ENCODE data around the gene ZDHHC17.

ZDHHC17 gene

DNA sequence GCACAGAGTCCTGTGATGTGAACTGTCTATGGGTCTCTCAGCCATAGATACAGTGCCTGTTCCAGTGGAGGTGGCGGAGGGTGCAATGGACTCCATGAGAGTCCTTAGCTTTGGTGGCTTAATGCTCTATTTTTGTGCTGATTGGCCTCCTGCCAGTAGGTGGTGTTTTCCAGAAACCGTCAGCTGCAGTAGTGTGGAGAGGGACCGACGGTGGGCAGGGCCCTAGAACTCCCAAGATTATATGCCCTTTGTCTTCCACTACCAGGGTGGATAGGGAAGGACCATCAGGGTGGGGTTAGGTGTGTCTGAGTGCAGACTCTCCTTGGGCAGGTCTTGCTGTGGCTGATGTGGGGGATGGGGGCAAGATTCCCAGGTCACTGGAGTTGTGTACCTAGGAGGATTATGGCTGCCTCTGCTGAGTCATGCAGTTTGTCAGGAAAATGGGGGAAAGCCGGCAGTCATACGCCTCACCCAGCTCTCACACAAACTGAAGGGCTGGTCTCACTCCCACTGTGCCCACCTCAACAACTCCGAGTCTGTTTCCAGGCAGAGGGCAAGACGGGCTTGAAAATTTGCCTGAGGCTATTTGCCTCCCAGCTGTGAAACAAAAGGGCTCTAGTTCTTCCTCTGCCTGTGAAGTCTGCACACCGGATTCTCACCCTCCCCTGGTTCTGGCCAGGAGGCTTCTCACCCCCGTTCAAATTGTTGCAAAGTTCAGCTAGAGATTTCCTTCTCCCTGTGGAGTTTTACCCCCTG is 24.9 kb upstream of the ZDHHC17 start:
- no peak overlapping the region for H3K9ac ChIP-seq (ENCODE audit: insufficient read length)
- no peak for TF ChIP-seq POLR2AphosphoS5 (IDR thresholded peaks at IDR 0.05; ENCODE audit: borderline replicate concordance, low read depth, low read length)
- no peak for TF ChIP-seq EZH2 (IDR thresholded peaks at IDR 0.05)
- TF ChIP-seq FOXP2 (optimal IDR thresholded peaks at IDR 0.05; ENCODE audit: control extremely low read depth, extremely low read length, insufficient read depth), result no peak
- no peaks in the 10 kb centered on the region for H3K9me3 ChIP-seq (ENCODE audit: low read depth, low read length)
- H3K27ac ChIP-seq, result no peak overlapping the region
- H3K36me3 ChIP-seq (ENCODE audit: insufficient read depth, low read length), result no peaks in the 10 kb centered on the region
- DNase-seq (ENCODE audit: low read depth, low spot score), result no peak
- no peak overlapping the region for H3K4me3 ChIP-seq

DNA sequence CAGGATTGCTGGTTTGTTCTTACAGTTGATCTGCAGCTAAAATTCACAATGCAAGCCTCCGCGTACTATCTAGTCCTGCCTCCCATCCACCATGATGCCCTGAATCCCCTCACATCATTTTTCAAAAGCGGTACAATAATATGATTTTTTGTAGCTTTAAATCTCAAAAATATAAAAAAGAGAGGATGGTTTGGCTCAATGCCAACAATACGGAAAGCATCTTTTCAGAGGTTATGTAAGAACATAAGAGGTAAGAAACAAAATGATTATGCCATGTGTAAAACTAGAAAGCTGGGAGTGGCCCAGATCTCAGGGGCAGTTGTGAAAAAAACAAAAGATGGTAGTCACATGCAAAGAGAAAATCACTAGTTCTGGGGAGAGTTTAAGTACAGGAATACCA is 24.0 kb upstream of the ZDHHC17 start:
- no peak overlapping the region for H3K27ac ChIP-seq
- no peak for DNase-seq (ENCODE audit: low read depth, low spot score)
- no peak overlapping the region for H3K4me3 ChIP-seq
- H3K9ac ChIP-seq (ENCODE audit: insufficient read length), result no peak overlapping the region
- TF ChIP-seq EZH2 (IDR thresholded peaks at IDR 0.05) (no peak), POLR2AphosphoS5 (IDR thresholded peaks at IDR 0.05; ENCODE audit: borderline replicate concordance, low read depth, low read length) (no peak), FOXP2 (optimal IDR thresholded peaks at IDR 0.05; ENCODE audit: control extremely low read depth, extremely low read length, insufficient read depth) (no peak)
- no peaks in the 10 kb centered on the region for H3K36me3 ChIP-seq (ENCODE audit: insufficient read depth, low read length)
- H3K9me3 ChIP-seq (ENCODE audit: low read depth, low read length), result no peaks in the 10 kb centered on the region

DNA sequence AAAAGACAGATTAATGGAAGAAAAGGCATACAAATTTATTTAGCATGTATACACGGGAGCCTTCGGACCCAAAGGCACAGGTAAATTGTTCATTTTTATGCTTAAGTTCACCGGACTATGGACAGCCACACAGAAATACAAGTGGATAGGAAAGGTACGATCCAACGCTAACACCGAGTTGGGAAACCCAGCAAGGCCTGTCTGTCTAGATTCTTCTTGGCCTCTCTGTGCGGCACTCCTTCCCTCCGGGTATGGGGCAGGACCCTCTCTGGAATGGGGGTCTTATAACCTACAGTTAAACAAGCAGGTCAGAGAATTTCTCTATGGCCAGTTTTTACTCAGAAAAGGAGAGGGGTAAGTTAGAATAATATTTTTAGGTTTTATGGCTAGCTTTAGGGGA is 23.4 kb upstream of the ZDHHC17 start:
- Histone ChIP-seq H3K9ac (ENCODE audit: insufficient read length) (no peak overlapping the region), H3K27ac (no peak overlapping the region)

DNA sequence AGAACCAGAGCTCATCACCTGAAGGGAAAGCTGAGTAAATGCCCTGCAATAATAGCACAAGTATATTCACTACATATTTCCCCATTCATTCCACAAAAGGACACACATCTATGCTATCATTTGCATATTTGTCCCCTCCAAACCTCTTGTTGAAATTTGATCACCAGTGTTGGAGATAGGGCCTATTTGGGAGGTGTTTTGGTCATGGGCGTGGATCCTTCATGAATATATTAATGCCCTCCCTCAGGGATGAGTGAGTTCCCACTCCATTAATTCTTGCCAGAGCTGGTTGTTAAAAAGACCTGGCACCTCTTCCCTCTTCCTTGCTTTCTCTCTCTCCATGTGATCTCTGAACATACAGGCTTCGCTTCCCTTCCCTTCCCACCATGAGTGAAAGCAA is 18.6 kb upstream of the ZDHHC17 start:
- Histone ChIP-seq H3K9ac (ENCODE audit: insufficient read length) (no peak overlapping the region), H3K4me3 (no peak overlapping the region), H3K36me3 (ENCODE audit: insufficient read depth, low read length) (no peaks in the 10 kb centered on the region), H3K27ac (no peak overlapping the region), H3K9me3 (ENCODE audit: low read depth, low read length) (no peaks in the 10 kb centered on the region)
- no peak for DNase-seq (ENCODE audit: low read depth, low spot score)
- TF ChIP-seq FOXP2 (optimal IDR thresholded peaks at IDR 0.05; ENCODE audit: control extremely low read depth, extremely low read length, insufficient read depth) (no peak), POLR2AphosphoS5 (IDR thresholded peaks at IDR 0.05; ENCODE audit: borderline replicate concordance, low read depth, low read length) (no peak), EZH2 (IDR thresholded peaks at IDR 0.05) (no peak)

More for the DNA sequence above, 23.4 kb upstream of the ZDHHC17 start:
- Histone ChIP-seq H3K36me3 (ENCODE audit: insufficient read depth, low read length) (no peaks in the 10 kb centered on the region), H3K4me3 (no peak overlapping the region), H3K9me3 (ENCODE audit: low read depth, low read length) (no peaks in the 10 kb centered on the region)
- no peak for TF ChIP-seq FOXP2 (optimal IDR thresholded peaks at IDR 0.05; ENCODE audit: control extremely low read depth, extremely low read length, insufficient read depth)
- no peak for TF ChIP-seq EZH2 (IDR thresholded peaks at IDR 0.05)
- no peak for TF ChIP-seq POLR2AphosphoS5 (IDR thresholded peaks at IDR 0.05; ENCODE audit: borderline replicate concordance, low read depth, low read length)
- no peak for DNase-seq (ENCODE audit: low read depth, low spot score)

DNA sequence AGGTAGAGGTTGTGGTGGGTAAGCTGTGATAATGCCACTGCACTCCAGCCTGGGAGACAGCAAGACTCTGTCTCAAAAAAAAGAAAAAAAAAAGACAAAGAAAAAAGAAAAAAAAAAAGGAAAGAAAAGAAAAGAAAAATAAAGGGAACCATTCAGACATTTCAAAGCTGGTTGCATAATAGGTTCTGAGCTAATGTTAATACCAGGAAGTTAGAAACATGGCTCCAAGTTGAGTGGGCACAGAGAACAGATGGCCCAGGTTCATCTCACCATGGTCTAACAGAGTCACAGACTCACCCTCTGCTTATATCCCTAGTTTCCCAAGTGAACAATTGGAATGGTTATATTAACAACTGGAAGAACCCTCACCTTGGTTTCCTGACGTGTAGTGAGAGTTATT is 17.4 kb upstream of the ZDHHC17 start:
- no peak for DNase-seq (ENCODE audit: low read depth, low spot score)
- Histone ChIP-seq H3K36me3 (ENCODE audit: insufficient read depth, low read length) (no peaks in the 10 kb centered on the region), H3K9me3 (ENCODE audit: low read depth, low read length) (no peaks in the 10 kb centered on the region), H3K4me3 (no peak overlapping the region), H3K9ac (ENCODE audit: insufficient read length) (no peak overlapping the region), H3K27ac (no peak overlapping the region)
- no peak for TF ChIP-seq FOXP2 (optimal IDR thresholded peaks at IDR 0.05; ENCODE audit: control extremely low read depth, extremely low read length, insufficient read depth)
- TF ChIP-seq POLR2AphosphoS5 (IDR thresholded peaks at IDR 0.05; ENCODE audit: borderline replicate concordance, low read depth, low read length), result no peak
- TF ChIP-seq EZH2 (IDR thresholded peaks at IDR 0.05), result no peak

DNA sequence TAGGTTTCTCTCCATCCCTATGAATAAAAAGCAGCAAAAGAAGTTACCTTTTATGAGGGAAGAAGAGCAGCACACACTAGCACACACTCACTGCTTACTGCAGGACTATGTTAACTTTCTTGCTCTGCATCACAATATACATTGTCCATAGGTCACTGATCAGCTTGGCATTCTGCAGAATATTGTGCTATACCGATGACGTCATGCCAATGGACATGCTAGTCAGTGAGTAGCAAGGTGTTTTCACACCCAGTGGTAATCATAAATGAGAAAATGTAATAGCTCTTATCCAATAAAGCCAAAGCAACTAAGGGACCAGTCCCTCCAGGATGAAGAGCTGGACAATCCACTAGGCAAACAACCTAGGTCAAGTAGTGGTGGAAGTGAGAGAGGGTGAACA is 16.7 kb upstream of the ZDHHC17 start:
- H3K27ac ChIP-seq, result no peak overlapping the region
- H3K4me3 ChIP-seq, result no peak overlapping the region
- H3K36me3 ChIP-seq (ENCODE audit: insufficient read depth, low read length), result no peaks in the 10 kb centered on the region
- DNase-seq (ENCODE audit: low read depth, low spot score), result no peak
- no peaks in the 10 kb centered on the region for H3K9me3 ChIP-seq (ENCODE audit: low read depth, low read length)
- TF ChIP-seq EZH2 (IDR thresholded peaks at IDR 0.05) (no peak), POLR2AphosphoS5 (IDR thresholded peaks at IDR 0.05; ENCODE audit: borderline replicate concordance, low read depth, low read length) (no peak), FOXP2 (optimal IDR thresholded peaks at IDR 0.05; ENCODE audit: control extremely low read depth, extremely low read length, insufficient read depth) (no peak)
- no peak overlapping the region for H3K9ac ChIP-seq (ENCODE audit: insufficient read length)

DNA sequence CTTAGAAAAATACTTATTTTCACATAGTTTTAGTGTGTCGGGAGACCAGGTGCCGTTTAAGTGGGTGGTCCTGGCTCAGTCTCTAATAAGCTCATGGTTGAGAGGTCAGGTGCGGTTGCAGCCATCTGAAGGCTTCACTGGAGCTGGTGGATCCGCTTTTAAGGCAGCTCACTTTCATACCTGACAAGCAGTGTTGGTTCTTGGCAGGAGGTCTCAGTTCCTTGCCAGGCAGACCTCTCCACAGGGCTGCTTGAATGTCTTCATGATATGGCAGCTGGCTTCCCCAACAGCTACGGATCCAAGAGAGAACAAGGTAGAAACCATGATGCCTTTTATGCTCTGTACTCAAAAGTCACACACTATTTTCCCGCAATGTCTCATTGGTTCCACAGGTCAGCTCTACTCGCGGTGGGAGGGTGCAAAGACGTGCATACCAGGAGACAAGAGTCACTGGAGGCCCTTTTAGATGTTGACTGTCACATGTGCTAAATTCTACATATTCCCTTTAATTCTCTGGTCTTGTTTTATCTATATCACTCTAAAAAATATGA is 8.0 kb upstream of the ZDHHC17 start:
- H3K9me3 ChIP-seq (ENCODE audit: low read depth, low read length), result no peaks in the 10 kb centered on the region
- no peak for TF ChIP-seq FOXP2 (optimal IDR thresholded peaks at IDR 0.05; ENCODE audit: control extremely low read depth, extremely low read length, insufficient read depth)
- TF ChIP-seq EZH2 (IDR thresholded peaks at IDR 0.05), result no peak
- no peak for TF ChIP-seq POLR2AphosphoS5 (IDR thresholded peaks at IDR 0.05; ENCODE audit: borderline replicate concordance, low read depth, low read length)
- no peak overlapping the region for H3K9ac ChIP-seq (ENCODE audit: insufficient read length)
- H3K36me3 ChIP-seq (ENCODE audit: insufficient read depth, low read length), result no peaks in the 10 kb centered on the region
- H3K4me3 ChIP-seq, result no peak overlapping the region
- H3K27ac ChIP-seq, result no peak overlapping the region
- no peak for DNase-seq (ENCODE audit: low read depth, low spot score)

DNA sequence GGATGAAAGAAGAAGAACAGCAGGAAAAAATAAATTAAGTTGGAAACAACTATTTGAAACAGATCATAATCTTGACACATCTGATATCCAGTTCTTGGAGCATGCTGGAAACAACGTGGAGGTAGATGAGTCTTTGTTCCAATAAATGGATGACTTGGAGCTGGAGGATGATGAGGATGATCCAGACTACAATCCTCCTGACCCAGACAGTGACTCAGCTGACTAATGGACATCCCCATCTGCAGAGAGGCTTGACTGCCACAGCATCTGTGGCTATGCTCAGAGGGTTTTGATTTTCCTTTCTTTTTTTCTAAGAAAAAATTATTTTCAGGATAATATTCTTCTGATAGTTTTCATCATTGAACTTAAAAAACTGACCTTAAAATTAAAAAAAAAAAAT is 6.2 kb upstream of the ZDHHC17 start:
- Histone ChIP-seq H3K27ac (no peak overlapping the region), H3K9ac (ENCODE audit: insufficient read length) (no peak overlapping the region), H3K9me3 (ENCODE audit: low read depth, low read length) (no peaks in the 10 kb centered on the region), H3K36me3 (ENCODE audit: insufficient read depth, low read length) (no peaks in the 10 kb centered on the region), H3K4me3 (no peak overlapping the region)
- DNase-seq (ENCODE audit: low read depth, low spot score), result no peak
- TF ChIP-seq EZH2 (IDR thresholded peaks at IDR 0.05) (no peak), POLR2AphosphoS5 (IDR thresholded peaks at IDR 0.05; ENCODE audit: borderline replicate concordance, low read depth, low read length) (no peak), FOXP2 (optimal IDR thresholded peaks at IDR 0.05; ENCODE audit: control extremely low read depth, extremely low read length, insufficient read depth) (no peak)
